OCI-LY1 (cell line): ENCODE measurements around the gene CAPN11.

Source experiments
- H2AFZ ChIP-seq: fragments of 200-600 bp; sonication (generic), shearing (Covaris generic); 2 replicates; pipeline ENCODE4 v1.6.0; 2014; ENCODE audit warnings: antibody characterized with exemption, mild to moderate bottlenecking, low read length
- H3F3A ChIP-seq: fragments of 200-600 bp; sonication (generic), shearing (Covaris generic); 2 replicates; pipeline ENCODE4 v1.6.0; 2014; ENCODE audit warnings: mild to moderate bottlenecking, antibody characterized with exemption, low read length, moderate library complexity; ENCODE audit not compliant: insufficient read depth
- H3K27ac ChIP-seq: fragments of 200-600 bp; sonication (generic); 2 replicates; pipeline ENCODE4 v1.5.1; 2014; ENCODE audit warnings: low read length, mixed run types, mild to moderate bottlenecking, low read depth; ENCODE audit not compliant: poor library complexity, severe bottlenecking
- H3K27me3 ChIP-seq: fragments of 200-600 bp; sonication (generic); 2 replicates; pipeline ENCODE4 v1.6.0; 2014; ENCODE audit warnings: antibody characterized with exemption, mild to moderate bottlenecking, low read length, moderate library complexity; ENCODE audit not compliant: insufficient read depth
- H3K36me3 ChIP-seq: fragments of 200-600 bp; sonication (generic); 2 replicates; pipeline ENCODE4 v1.6.1; 2014; ENCODE audit warnings: mild to moderate bottlenecking, antibody characterized with exemption, low read length, moderate library complexity, mixed read lengths; ENCODE audit not compliant: insufficient read depth
- H3K4me1 ChIP-seq: fragments of 200-600 bp; sonication (generic); 2 replicates; pipeline ENCODE4 v1.5.1; 2014; ENCODE audit warnings: mild to moderate bottlenecking, low read length, moderate library complexity; ENCODE audit not compliant: insufficient read depth, severe bottlenecking
- H3K4me2 ChIP-seq: fragments of 200-600 bp; sonication (generic), shearing (Covaris generic); 2 replicates; pipeline ENCODE4 v1.6.1; 2014; ENCODE audit warnings: low read length
- H3K4me3 ChIP-seq: fragments of 200-600 bp; sonication (generic); 2 replicates; pipeline ENCODE4 v1.5.1; 2014; ENCODE audit warnings: low read length, low read depth, mild to moderate bottlenecking, mixed read lengths; ENCODE audit not compliant: poor library complexity, severe bottlenecking
- H3K79me2 ChIP-seq: fragments of 200-600 bp; shearing (Covaris generic); 2 replicates; pipeline ENCODE4 v1.6.1; 2016; ENCODE audit warnings: mixed run types, low read length, mixed read lengths; ENCODE audit not compliant: insufficient read depth
- H3K9ac ChIP-seq: fragments of 200-600 bp; sonication (generic), shearing (Covaris generic); 2 replicates; pipeline ENCODE4 v1.6.1; 2014; ENCODE audit warnings: mild to moderate bottlenecking, low read length, mixed read lengths
- H3K9me2 ChIP-seq: fragments of 200-600 bp; sonication (generic), shearing (Covaris generic); 2 replicates; pipeline ENCODE4 v1.6.1; 2014; ENCODE audit warnings: low read depth, mild to moderate bottlenecking, low read length, mixed read lengths
- H3K9me3 ChIP-seq: fragments of 200-600 bp; shearing (Covaris generic); 2 replicates; pipeline ENCODE4 v1.6.1; 2014; ENCODE audit warnings: low read length, mixed read lengths
- H4K20me1 ChIP-seq: fragments of 200-600 bp; sonication (generic), shearing (Covaris generic); 2 replicates; pipeline ENCODE4 v1.6.0; 2016; ENCODE audit warnings: mild to moderate bottlenecking, low read length; ENCODE audit not compliant: insufficient read depth
- CTCF ChIP-seq: fragments of 200-600 bp; sonication (generic), shearing (Covaris generic); IDR thresholded peaks from 2 replicates; pipeline ENCODE4 v1.5.1; 2017; ENCODE audit warnings: mild to moderate bottlenecking, antibody characterized with exemption, low read length, moderate library complexity, mixed read lengths
- EZH2 ChIP-seq: fragments of 200-600 bp; sonication (generic), shearing (Covaris generic); IDR thresholded peaks from 2 replicates; pipeline ENCODE4 v1.8.0; 2017; ENCODE audit warnings: borderline replicate concordance, mixed run types, mild to moderate bottlenecking, antibody characterized with exemption, low read length, moderate library complexity, mixed read lengths

CAPN11 gene

GRCh38 chr6:44135875-44136274, 22.7 kb upstream of the CAPN11 start:
- H3K27me3 ChIP-seq: no peaks in the 10 kb centered on the region

DNA sequence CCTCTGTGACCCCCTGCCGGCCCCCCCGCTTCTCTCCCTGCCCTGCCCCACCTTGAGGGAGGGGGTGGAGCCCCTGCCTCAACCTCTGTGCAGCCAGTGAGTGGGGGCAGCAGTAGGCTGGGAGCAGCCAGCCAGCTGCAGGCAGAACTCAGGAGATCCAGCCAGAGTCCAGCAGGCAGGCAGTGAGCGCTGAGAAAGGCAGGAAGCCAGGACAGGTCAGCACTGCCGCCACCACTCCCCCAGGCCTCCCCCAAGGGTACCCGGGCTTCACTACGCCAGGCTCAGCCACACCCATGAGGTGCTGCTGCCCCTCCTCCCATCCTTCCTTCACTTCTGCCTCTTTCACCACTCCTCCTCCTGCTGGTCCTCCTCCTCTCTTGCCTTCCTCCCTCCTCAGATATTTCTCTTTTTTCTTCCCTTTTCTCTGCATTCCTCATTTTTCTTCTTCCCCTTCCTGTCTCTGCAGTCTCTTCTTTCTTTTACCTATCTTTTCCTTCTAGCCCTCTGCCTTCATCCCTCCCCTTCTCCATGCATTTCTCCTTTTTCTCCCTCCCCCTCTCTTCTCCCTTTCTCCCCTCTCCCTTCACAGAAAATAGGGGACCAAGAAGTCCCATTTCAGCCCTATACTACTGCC, 19.8 kb upstream of the CAPN11 start:
- no peaks in the 10 kb centered on the region for H3K4me1 ChIP-seq
- H3K4me2 ChIP-seq: no peak overlapping the region
- H3K9me2 ChIP-seq: no peaks in the 10 kb centered on the region
- no peaks in the 10 kb centered on the region for H3K9me3 ChIP-seq
- no peaks in the 10 kb centered on the region for H3F3A ChIP-seq
- H2AFZ ChIP-seq: no peak overlapping the region
- TF ChIP-seq CTCF (no peak), EZH2 (no peak)
- H3K27me3 ChIP-seq: no peaks in the 10 kb centered on the region
- no peaks in the 10 kb centered on the region for H4K20me1 ChIP-seq
- no peak overlapping the region for H3K27ac ChIP-seq
- H3K79me2 ChIP-seq: no peaks in the 10 kb centered on the region
- no peaks in the 10 kb centered on the region; the same call in 1 of the 2 replicates for H3K36me3 ChIP-seq
- H3K9ac ChIP-seq: no peak overlapping the region
- no peak overlapping the region for H3K4me3 ChIP-seq

More at GRCh38 chr6:44135875-44136274, 22.7 kb upstream of the CAPN11 start:
- H3K27ac ChIP-seq: no peak overlapping the region
- H3K9me3 ChIP-seq: no peaks in the 10 kb centered on the region
- no peak overlapping the region for H3K4me3 ChIP-seq
- no peaks in the 10 kb centered on the region; the same call in 1 of the 2 replicates for H3K36me3 ChIP-seq
- H4K20me1 ChIP-seq: no peaks in the 10 kb centered on the region
- peaks cover 5% of the 10 kb centered on the region for H3K4me1 ChIP-seq
- H3K79me2 ChIP-seq: no peaks in the 10 kb centered on the region
- H3K9ac ChIP-seq: no peak overlapping the region
- no peaks in the 10 kb centered on the region for H3F3A ChIP-seq
- no peak overlapping the region for H3K4me2 ChIP-seq
- H3K9me2 ChIP-seq: no peaks in the 10 kb centered on the region
- TF ChIP-seq CTCF: no peak
- no peak overlapping the region for H2AFZ ChIP-seq

DNA sequence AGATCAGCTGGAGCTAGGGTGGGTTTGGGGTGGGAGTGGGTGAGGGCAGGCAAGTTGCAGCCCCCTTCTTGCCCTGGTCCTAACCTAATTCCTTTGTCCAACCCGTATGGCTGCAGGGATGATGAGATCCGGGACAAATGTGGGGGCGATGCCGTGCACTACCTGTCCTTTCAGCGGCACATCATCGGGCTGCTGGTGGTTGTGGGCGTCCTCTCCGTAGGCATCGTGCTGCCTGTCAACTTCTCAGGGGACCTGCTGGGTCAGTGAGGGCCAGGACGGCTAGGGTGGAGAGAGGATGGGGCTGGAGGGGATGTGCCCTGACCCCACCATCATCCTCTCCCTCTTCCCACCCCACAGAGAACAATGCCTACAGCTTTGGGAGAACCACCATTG, 19.3 kb upstream of the CAPN11 start:
- TF ChIP-seq CTCF (no peak), EZH2 (no peak)
- no peaks in the 10 kb centered on the region for H4K20me1 ChIP-seq
- no peaks in the 10 kb centered on the region for H3K9me3 ChIP-seq
- no peaks in the 10 kb centered on the region for H3K9me2 ChIP-seq
- no peak overlapping the region for H2AFZ ChIP-seq
- H3K79me2 ChIP-seq: no peaks in the 10 kb centered on the region
- no peak overlapping the region for H3K27ac ChIP-seq
- H3K9ac ChIP-seq: no peak overlapping the region
- no peaks in the 10 kb centered on the region for H3K4me1 ChIP-seq
- H3K27me3 ChIP-seq: no peaks in the 10 kb centered on the region
- no peak overlapping the region for H3K4me2 ChIP-seq
- no peaks in the 10 kb centered on the region for H3F3A ChIP-seq
- no peak overlapping the region for H3K4me3 ChIP-seq
- no peaks in the 10 kb centered on the region; the same call in 1 of the 2 replicates for H3K36me3 ChIP-seq
